ENCODE data around the gene SLC35E3. TPM values are rescaled to one million over a fixed set of nuclear protein-coding genes. Genes with fewer than 3 reads are reported as not detected.

The SLC35E3 gene
- total RNA-seq, 4 donors from 2014 or later, result 2.0 to 13.9 (median 5.5) TPM

GRCh38 chr12:68769941-68770340, 24.0 kb downstream of the SLC35E3 start:
- TF ChIP-seq CTCF (IDR thresholded peaks at IDR 0.05; ENCODE audit: low read depth), result no peak

DNA sequence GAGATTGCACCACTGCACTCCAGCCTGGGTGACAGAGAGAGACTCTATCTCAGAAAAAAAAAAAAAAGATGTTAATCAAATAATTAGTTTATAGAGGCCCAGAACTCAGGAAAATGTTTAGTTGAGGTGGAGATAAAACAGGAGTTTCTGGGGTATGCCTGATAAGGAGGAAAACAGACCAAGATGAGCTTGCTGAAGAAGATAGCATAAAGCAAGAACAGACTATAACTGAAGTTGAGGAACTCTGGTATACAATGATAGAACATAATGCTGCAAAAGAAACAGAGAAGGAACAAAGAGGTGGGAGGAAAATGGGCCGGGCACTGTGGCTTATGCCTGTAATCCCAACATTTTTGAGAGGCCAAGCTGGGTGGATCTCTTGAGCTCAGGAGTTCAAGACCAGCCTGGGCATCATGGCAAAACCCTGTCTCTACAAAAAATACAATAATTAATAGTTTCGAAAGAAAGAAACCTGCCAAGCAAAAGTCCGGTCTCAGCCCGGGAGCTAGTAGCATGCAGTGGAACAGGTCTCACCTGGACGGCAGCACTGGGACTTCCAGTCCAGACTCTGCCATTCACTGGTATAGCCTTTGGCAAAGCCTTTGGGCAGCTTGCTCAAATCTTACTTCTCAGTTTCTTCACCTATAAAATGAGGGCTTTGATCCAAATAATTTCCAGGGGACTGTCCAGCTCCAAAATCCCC, 25.4 kb downstream of the SLC35E3 start:
- TF ChIP-seq CTCF (IDR thresholded peaks at IDR 0.05; ENCODE audit: low read depth), result no peak

- no peak for TF ChIP-seq CTCF (IDR thresholded peaks at IDR 0.05; ENCODE audit: low read depth)
Observed at GRCh38 chr12:68772714-68773113, 26.7 kb downstream of the SLC35E3 start.

DNA sequence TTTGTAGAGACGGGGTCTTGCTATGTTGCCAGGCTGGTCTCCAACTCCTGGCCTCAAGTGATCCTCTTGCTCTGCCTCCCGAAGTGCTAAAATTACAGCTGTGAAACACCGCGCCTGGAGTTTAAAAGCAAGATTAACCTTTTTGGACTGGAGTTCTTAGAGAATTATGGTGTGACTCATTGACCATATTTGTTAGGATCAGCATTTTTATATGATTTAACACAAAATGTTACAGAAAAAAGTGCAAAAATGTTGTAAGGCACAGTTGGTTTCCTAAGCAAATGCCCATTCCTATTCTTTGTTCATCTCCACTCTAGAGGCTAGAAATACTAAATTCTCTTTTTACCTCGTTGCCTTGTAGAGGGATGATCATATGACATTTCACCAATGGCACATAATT, 27.6 kb downstream of the SLC35E3 start:
- no peak for TF ChIP-seq CTCF (IDR thresholded peaks at IDR 0.05; ENCODE audit: low read depth)

GRCh38 chr12:68775121-68775630, 29.2 kb downstream of the SLC35E3 start:
- TF ChIP-seq CTCF (IDR thresholded peaks at IDR 0.05; ENCODE audit: low read depth), result no peak

DNA sequence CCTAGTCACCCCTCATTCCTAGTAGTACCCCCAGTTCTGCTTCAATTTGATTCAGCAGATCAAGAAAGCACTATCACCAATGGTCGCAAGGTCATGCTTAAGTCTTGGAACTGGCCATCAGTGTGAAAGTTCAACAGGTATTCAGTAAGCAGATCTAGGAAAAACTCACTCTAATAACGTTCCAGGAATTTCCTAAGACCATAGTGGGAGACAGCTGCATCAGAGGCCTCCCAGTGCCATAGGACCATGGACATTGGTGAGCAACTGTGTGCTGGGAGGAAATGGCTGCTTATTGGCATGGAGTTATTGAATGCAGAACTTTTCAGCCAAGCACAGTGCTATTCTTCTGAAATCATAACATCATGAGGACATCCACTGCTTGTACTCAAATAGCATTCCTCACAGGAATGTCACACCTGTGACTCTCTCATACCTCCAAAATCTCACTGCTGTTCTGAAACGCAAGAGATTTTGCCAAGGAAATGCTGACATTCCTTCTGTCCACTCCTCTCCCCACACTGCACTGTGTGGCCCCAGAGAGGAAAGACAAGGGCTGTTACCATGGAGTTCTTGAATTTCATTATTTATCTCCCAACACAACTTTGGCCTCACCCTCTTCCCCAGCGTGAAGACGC, 31.1 kb downstream of the SLC35E3 start:
- TF ChIP-seq CTCF (IDR thresholded peaks at IDR 0.05; ENCODE audit: low read depth), result no peak

DNA sequence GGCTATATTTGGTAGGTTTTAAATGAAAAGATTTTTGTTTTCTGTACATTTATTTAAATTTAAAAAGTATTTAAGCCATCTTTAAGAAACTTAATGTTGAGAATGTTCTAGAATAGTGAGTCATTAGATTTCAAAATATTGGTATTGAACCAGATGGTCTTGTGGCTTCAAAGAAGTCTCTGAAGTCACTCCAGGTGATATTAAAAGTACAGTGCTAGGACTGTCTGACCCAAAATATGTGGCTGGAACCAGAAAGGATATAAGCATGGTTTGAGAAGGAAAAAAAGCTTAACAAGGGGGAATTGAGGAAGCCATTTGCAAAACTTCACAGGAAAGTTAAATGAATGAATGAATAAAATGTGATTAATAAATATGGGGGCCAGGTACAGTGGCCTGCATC, 33.3 kb downstream of the SLC35E3 start:
- no peak for TF ChIP-seq CTCF (IDR thresholded peaks at IDR 0.05; ENCODE audit: low read depth)

Data from subcutaneous adipose tissue (tissue), 4 donors.